Activated CD4-positive, alpha-beta memory T cell treated with anti-CD3 and anti-CD28 coated beads for 36 hours (primary cell): ENCODE data around the gene SPHK1. TPM values are rescaled to one million over a fixed set of nuclear protein-coding genes. Genes with fewer than 3 reads are reported as not detected.

Experiments used
- CTCF ChIA-PET: fragments of 350-600 bp; sonication (Branson Sonifier 250); formaldehyde crosslinking; loops from one replicate; lab custom pipeline; 2021; ENCODE audit warnings: antibody characterized with exemption, inconsistent platforms; lab: Charles Lee
- POLR2A ChIA-PET: fragments of 350-600 bp; sonication (Branson Sonifier 250); formaldehyde crosslinking; loops from one replicate; lab custom pipeline; 2021; ENCODE audit warnings: antibody characterized with exemption; lab: Charles Lee
- DNase-seq: peaks from one replicate; pipeline ENCODE4 v3.0.0-alpha.2; 2020
- H3K27ac Mint-ChIP-seq: one replicate; pipeline ENCODE4 v1.8.0; 2021; ENCODE audit warnings: mixed read lengths
- H3K27me3 Mint-ChIP-seq: one replicate; pipeline ENCODE4 v1.8.0; 2021; ENCODE audit warnings: mixed read lengths
- H3K36me3 Mint-ChIP-seq: one replicate; pipeline ENCODE4 v1.8.0; 2021; ENCODE audit warnings: mixed read lengths
- H3K4me1 Mint-ChIP-seq: one replicate; pipeline ENCODE4 v1.8.0; 2021; ENCODE audit warnings: low read depth, mixed read lengths
- H3K4me3 Mint-ChIP-seq: one replicate; pipeline ENCODE4 v1.8.0; 2021; ENCODE audit warnings: mild to moderate bottlenecking, mixed read lengths
- H3K9me3 Mint-ChIP-seq: one replicate; pipeline ENCODE4 v1.8.0; 2021; ENCODE audit warnings: mixed read lengths
- intact Hi-C: fragments of 100-400 bp; cut with micrococcal nuclease; formaldehyde crosslinking; loops from one replicate; pipeline ENCODE4 v1.15.1; 2023
- total RNA-seq, 2 experiments: library from RNA; stranded (reverse); gene quantifications; one replicate each; pipeline ENCODE4 v1.2.3, GENCODE V29; 2021

The SPHK1 gene
- total RNA-seq, 2 experiments from 2014 or later = 9.9 to 11.4 TPM

DNA sequence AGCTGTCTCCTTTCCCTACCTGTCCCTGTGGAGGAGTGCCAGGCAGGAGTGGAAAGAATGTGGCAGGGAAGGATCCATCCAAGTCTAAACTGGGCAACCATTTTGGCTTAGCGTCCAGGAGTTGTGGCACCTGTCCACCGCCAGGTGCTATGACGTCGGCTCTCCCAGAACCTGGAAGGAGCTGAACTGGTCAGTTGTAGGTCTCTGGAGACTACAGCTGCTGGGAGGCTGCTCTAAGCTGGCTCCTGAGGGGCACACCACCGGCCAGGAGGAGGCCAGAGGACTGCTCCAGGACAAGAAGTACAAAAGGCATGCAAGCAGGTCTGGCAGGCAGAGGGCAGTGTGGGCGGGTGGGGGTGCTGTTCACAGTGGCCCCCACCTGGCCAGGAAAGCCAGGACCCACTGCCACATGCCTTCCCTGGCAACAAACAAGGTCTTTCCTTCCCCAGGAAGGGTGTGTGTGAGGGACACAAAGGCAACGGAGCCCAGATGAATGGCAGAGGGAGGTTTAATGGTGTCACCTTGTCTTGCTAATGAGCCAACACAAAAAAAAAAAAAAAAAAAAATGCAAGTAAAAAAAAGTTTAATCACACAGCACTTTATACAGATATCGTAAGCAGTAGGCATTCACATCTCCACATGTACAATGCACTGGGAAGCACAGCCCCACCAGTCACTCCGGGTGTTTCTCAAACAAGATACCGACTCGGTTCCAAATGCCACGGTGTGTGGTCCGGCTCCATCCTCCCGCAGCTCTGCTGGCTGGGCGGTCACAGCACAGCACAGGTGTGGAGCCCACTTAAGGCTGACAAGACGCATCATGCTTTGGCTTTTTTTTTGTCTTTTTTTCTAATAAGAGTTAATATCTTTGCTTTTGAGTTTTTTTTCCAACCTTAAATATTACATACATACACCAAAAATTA, 4.8 kb downstream of the SPHK1 start:
- Mint-ChIP-seq H3K9me3 (no peaks in the 10 kb centered on the region), H3K36me3 (peaks cover 10% of the 10 kb centered on the region), H3K4me3 (no peak overlapping the region), H3K27ac (no peak overlapping the region), H3K27me3 (no peaks in the 10 kb centered on the region), H3K4me1 (peaks cover 4% of the 10 kb centered on the region)
- DNase-seq = no peak
- POLR2A ChIA-PET = interaction anchor here (0.7 kb wide), 1 partner anchor 80 kb away, joined by 6 read pairs; no protein-coding TSS in a partner anchor
- CTCF ChIA-PET = interaction anchor here (0.7 to 8.6 kb wide), 5 partner anchors 8 to 90 kb away, joined by 3 to 109 read pairs (median 5); partner anchors contain the start of gene PRPSAP1
- intact Hi-C loops = loop anchor here (10.0 kb wide), 1 partner anchor 254 kb away; no protein-coding TSS in a partner anchor

DNA sequence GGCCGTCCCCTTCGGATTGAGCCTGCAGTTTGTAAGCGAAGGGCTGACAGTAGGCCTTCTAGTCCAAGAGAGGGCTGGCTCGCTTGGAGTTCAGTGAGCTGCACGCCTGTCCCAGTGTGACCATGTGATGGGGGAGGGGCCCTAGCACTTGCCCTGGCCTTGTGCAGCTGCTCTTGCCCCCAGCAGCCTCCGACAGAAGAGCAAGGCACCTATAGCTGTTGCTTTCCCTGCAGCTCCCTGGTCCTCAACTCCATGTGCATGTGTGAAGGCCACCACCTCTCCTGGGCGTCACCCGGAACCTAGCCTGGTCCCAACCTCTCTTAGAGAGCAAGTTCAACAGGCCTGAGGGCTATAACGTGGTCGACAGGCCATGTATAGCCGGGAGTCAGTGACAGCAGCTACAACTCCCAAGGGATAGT, 5.6 kb downstream of the SPHK1 start:
- H3K27me3 Mint-ChIP-seq = no peaks in the 10 kb centered on the region
- H3K9me3 Mint-ChIP-seq = no peaks in the 10 kb centered on the region
- no peak overlapping the region for H3K27ac Mint-ChIP-seq
- intact Hi-C loops = no loop called here
- CTCF ChIA-PET = interaction anchor here (0.7 to 1.0 kb wide), 3 partner anchors 19 to 88 kb away, joined by 3 to 4 read pairs (median 4); no protein-coding TSS in a partner anchor
- no peak for DNase-seq
- POLR2A ChIA-PET = interaction anchor here (0.6 kb wide), 1 partner anchor 16 kb away, joined by 3 read pairs; no protein-coding TSS in a partner anchor
- peaks cover 4% of the 10 kb centered on the region for H3K4me1 Mint-ChIP-seq
- H3K4me3 Mint-ChIP-seq = no peak overlapping the region
- H3K36me3 Mint-ChIP-seq = peaks cover 11% of the 10 kb centered on the region

- Mint-ChIP-seq H3K9me3 (no peaks in the 10 kb centered on the region), H3K27ac (no peak overlapping the region), H3K4me3 (no peak overlapping the region), H3K4me1 (no peaks in the 10 kb centered on the region), H3K36me3 (peaks cover 15% of the 10 kb centered on the region), H3K27me3 (no peaks in the 10 kb centered on the region)
- ChIA-PET POLR2A (no interaction called here), CTCF (interaction anchor here (1.0 kb wide), 1 partner anchor 17 kb away, joined by 4 read pairs; no protein-coding TSS in a partner anchor)
- intact Hi-C loops = no loop called here
- no peak for DNase-seq
Observed at GRCh38 chr17:76391200-76391715, 6.8 kb downstream of the SPHK1 start.

DNA sequence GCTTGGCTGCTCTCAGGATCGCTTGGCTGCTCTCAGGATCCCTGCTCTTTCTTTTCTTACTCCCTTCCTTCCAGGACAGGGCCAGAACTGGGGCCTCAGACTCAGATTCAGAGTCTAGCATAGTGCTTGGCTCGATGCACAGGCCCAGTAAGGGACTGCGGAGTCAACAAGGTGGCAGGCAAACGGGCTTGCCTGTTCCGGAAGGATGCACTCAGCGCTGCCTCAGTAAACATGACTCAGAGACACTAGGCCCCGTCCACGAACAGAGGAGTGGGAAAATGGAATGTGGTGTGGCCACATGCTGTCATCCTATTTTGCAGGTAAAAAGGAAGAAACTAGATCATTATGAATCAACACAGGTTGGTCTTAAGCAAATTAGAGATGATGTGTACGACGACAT, 9.8 kb downstream of the SPHK1 start:
- no peaks in the 10 kb centered on the region for H3K4me1 Mint-ChIP-seq
- no peak for DNase-seq
- no peak overlapping the region for H3K4me3 Mint-ChIP-seq
- ChIA-PET CTCF (interaction anchor here (0.6 to 0.8 kb wide), 2 partner anchors 14 to 96 kb away, joined by 3 to 5 read pairs; no protein-coding TSS in a partner anchor), POLR2A (no interaction called here)
- H3K36me3 Mint-ChIP-seq = peaks cover 27% of the 10 kb centered on the region
- H3K9me3 Mint-ChIP-seq = no peaks in the 10 kb centered on the region
- H3K27ac Mint-ChIP-seq = no peak overlapping the region
- intact Hi-C loops = no loop called here
- H3K27me3 Mint-ChIP-seq = no peaks in the 10 kb centered on the region

DNA sequence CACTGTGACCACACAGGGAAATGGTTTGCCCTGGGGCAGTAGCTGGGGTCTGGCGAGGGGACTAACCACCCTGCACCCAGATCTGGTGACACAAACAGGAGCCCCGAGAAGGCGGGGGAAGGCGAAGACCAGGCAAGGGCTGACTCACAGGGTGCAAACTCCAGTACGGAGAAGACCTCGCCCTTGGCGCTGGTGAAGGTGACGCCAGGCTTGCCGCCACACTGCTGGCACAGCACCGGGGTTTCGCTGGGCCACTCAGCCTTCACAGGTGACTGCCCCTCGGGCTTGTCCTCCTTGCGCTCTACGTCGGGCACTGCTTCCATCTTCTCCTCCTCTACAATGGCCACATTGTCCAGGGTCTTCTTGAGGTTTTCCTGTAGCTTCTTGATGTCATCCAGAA, 11.6 kb downstream of the SPHK1 start:
- intact Hi-C loops = no loop called here
- Mint-ChIP-seq H3K27ac (no peak overlapping the region), H3K36me3 (peaks cover 39% of the 10 kb centered on the region), H3K4me3 (no peak overlapping the region), H3K9me3 (no peaks in the 10 kb centered on the region), H3K27me3 (no peaks in the 10 kb centered on the region), H3K4me1 (no peaks in the 10 kb centered on the region)
- no peak for DNase-seq
- POLR2A ChIA-PET = no interaction called here
- CTCF ChIA-PET = interaction anchor here (2.4 to 6.8 kb wide), 6 partner anchors 10 to 112 kb away, joined by 12 to 152 read pairs (median 34); partner anchors contain the start of genes PRPSAP1 and SPHK1

- Mint-ChIP-seq H3K36me3 (peaks cover 44% of the 10 kb centered on the region), H3K27me3 (no peaks in the 10 kb centered on the region), H3K4me3 (no peak overlapping the region), H3K27ac (no peak overlapping the region), H3K9me3 (no peaks in the 10 kb centered on the region), H3K4me1 (no peaks in the 10 kb centered on the region)
- intact Hi-C loops = no loop called here
- POLR2A ChIA-PET = interaction anchor here (0.5 to 1.4 kb wide), 3 partner anchors 11 to 518 kb away, joined by 3 read pairs; partner anchors contain the start of gene PRPSAP1
- CTCF ChIA-PET = interaction anchor here (0.6 to 6.8 kb wide), 44 partner anchors 11 to 1264 kb away, joined by 3 to 152 read pairs (median 6); partner anchors contain the start of genes PRPSAP1, QRICH2, SPHK1 and UBE2O
- DNase-seq = no peak
Observed at GRCh38 chr17:76397184-76397583, 12.8 kb downstream of the SPHK1 start.

- POLR2A ChIA-PET = interaction anchor here (1.1 to 1.4 kb wide), 2 partner anchors 11 to 44 kb away, joined by 3 read pairs; partner anchors contain the start of gene PRPSAP1
- H3K27me3 Mint-ChIP-seq = no peaks in the 10 kb centered on the region
- peaks cover 48% of the 10 kb centered on the region for H3K36me3 Mint-ChIP-seq
Observed at GRCh38 chr17:76397687-76398522, 13.5 kb downstream of the SPHK1 start.

DNA sequence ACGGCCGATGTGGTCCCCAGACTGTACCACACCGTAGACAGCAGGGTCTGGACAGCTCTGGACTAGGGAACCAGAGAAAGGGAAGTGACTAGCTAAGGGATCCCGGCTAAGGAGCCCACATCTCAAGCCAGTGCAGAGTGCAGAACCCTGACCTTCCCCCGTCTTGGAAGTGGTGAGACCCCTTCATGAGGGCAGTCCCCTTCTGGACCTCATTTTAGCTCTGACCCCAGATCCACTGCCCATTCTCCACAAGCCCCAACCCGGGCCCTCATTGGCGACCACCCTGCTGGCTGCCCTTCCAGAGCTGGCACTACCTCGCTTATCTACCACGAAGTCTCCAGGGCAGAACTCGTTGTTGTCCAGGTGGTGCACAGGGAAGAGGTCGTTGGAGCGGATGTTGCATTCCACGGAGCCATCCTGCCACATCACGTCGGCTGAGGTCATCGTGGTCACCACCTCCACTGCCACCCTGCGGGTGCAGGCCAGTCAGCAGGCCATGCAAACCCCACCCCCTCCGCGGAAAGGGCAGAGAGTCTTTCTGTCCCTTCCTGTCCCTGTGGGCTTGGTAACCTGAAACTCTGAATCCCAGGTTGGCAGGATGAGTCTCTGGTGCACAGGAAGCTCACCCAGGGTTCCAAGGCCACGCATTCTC, 14.2 kb downstream of the SPHK1 start:
- intact Hi-C loops = loop anchor here (1.0 kb wide), 1 partner anchor 95 kb away; no protein-coding TSS in a partner anchor
- Mint-ChIP-seq H3K4me3 (no peak overlapping the region), H3K27ac (no peak overlapping the region), H3K9me3 (no peaks in the 10 kb centered on the region), H3K36me3 (peaks cover 46% of the 10 kb centered on the region), H3K4me1 (no peaks in the 10 kb centered on the region), H3K27me3 (no peaks in the 10 kb centered on the region)
- ChIA-PET POLR2A (no interaction called here), CTCF (interaction anchor here (0.6 to 6.8 kb wide), 53 partner anchors 10 to 434 kb away, joined by 3 to 152 read pairs (median 5); partner anchors contain the start of genes PRPSAP1, QRICH2, RHBDF2 and SPHK1)
- DNase-seq = no peak

More at GRCh38 chr17:76397687-76398522, 13.5 kb downstream of the SPHK1 start:
- no peaks in the 10 kb centered on the region for H3K4me1 Mint-ChIP-seq
- H3K27ac Mint-ChIP-seq = no peak overlapping the region
- H3K9me3 Mint-ChIP-seq = no peaks in the 10 kb centered on the region
- peak; percentile 90 for DNase-seq
- intact Hi-C loops = loop anchor here (1.0 kb wide), 1 partner anchor 95 kb away; no protein-coding TSS in a partner anchor
- H3K4me3 Mint-ChIP-seq = no peak overlapping the region
- CTCF ChIA-PET = interaction anchor here (0.6 to 6.8 kb wide), 70 partner anchors 10 to 433 kb away, joined by 3 to 152 read pairs (median 4); partner anchors contain the start of genes PRPSAP1, QRICH2, RHBDF2 and SPHK1

DNA sequence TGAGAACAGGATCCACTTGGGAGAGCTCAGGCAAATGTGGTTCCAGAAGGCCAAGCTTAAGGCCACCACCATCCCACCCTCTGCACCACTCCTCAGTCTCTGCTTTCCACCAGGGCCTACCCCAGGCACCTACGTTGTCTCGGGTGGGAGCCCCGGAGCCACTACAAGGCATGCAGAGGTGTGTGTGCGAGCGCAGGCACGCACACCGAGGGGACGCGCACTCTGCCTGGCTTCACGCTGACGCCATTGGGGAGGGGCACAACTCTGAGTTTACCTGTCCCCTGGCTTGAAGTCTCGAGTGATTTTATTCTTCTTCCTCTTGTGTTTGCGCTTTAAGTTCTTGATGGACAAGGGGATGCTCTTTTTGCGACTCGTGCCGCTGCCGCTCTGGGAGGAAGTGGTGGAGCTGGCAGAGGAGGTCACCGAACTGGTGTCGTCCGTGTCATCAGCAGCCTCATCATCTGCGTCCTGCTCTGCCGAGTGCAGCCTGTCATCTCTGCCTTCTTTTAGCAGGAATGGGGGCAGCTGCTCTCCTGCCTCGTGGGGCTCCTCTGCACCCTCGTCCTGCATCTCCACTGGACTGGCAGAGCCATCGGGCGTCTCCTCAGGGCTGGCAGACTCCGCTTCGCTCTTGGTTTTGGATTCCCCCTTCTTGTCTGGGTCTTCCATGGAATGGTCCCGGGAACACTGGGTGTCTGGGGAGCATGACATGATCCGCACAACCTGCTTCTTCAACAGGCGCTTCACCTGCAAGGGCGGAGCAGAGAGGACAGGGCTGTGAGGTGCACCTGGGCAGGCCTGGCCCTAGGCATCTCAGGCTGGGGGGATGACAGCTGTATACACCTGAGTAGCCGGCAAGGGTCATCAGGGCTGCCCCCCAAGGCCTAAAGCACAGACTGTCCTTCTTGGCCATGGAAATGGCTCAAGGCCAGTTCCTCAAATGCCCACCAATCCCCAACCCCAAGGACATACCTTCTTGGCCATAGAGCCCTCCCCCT, 15.1 kb downstream of the SPHK1 start:
- POLR2A ChIA-PET = no interaction called here
- H3K9me3 Mint-ChIP-seq = no peaks in the 10 kb centered on the region

GRCh38 chr17:76402711-76403110, 18.3 kb downstream of the SPHK1 start:
- H3K9me3 Mint-ChIP-seq = no peaks in the 10 kb centered on the region
- H3K4me3 Mint-ChIP-seq = no peak overlapping the region
- intact Hi-C loops = no loop called here
- DNase-seq = no peak
- peaks cover 41% of the 10 kb centered on the region for H3K36me3 Mint-ChIP-seq
- CTCF ChIA-PET = interaction anchor here (1.5 kb wide), 1 partner anchor 17 kb away, joined by 4 read pairs; no protein-coding TSS in a partner anchor
- no peaks in the 10 kb centered on the region for H3K4me1 Mint-ChIP-seq
- H3K27me3 Mint-ChIP-seq = no peaks in the 10 kb centered on the region
- H3K27ac Mint-ChIP-seq = no peak overlapping the region
- POLR2A ChIA-PET = no interaction called here

More for the DNA sequence above, 15.1 kb downstream of the SPHK1 start:
- DNase-seq = no peak
- Mint-ChIP-seq H3K27me3 (no peaks in the 10 kb centered on the region), H3K4me1 (no peaks in the 10 kb centered on the region), H3K36me3 (peaks cover 43% of the 10 kb centered on the region), H3K27ac (no peak overlapping the region), H3K4me3 (no peak overlapping the region)
- intact Hi-C loops = no loop called here
- CTCF ChIA-PET = interaction anchor here (1.1 to 6.8 kb wide), 15 partner anchors 9 to 435 kb away, joined by 3 to 152 read pairs (median 20); partner anchors contain the start of genes PRPSAP1, QRICH2, RHBDF2 and SPHK1
